Midbrain (tissue), 1 donor: ENCODE data around the gene FANCB.

Experiments used
- DNase-seq: peaks from one replicate; lab custom pipeline; 2025; lab: John Stamatoyannopoulos, UW

Gene FANCB

DNA sequence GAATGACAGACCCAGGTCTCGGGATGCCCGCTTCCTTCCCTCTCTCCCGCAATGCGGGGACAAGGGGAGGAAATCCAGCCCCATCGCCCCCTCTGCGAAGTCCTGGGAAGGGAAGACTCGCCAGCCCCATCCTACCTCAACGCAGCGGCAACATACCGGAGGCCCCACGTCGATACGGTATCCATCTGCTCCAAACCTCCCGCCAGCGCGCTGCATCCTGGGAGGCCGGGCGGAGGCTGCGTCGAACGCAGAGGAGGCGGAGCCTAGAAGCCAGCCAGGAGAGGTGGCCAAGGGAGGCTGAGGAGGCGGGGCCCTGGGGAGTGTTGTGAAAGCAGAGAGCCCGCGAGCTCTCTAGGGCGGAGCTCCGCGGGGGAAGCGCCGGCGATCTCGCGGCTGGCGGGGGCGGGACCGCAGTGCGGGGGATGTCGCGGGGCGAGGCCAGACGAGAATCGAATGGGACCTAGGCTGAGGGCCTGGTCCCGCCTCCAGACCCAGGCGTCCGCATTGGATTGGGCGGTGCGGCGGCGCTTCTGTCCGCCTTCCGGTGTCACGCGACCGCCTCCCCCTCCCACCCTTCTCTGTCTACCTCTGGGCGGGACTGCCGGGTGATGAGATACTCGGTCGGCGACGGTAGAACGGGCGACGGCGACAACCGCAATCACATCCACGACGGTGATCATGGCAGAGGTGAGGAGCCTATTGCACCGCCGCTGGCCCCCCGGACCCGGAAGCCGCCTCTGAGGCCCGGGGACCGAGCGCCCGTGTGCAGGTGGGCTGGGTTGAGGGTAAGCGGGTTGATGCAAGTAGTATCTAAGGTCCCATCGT, at the start of gene FANCB, which contains the start of gene MOSPD2:
Gene FANCB, minus strand, starts transcription at position 219 of the 825 bp plus-strand sequence. CDS start 7,559 bp downstream, outside the sequence.
Gene MOSPD2, plus strand, starts transcription at position 571 of the 825 bp plus-strand sequence. Its CDS starts 108 bp downstream, at position 679.
- DNase-seq = peak; percentile 93

GRCh38 chrX:14922437-14922836, 49.6 kb upstream of the FANCB start:
- no peak for DNase-seq

DNA sequence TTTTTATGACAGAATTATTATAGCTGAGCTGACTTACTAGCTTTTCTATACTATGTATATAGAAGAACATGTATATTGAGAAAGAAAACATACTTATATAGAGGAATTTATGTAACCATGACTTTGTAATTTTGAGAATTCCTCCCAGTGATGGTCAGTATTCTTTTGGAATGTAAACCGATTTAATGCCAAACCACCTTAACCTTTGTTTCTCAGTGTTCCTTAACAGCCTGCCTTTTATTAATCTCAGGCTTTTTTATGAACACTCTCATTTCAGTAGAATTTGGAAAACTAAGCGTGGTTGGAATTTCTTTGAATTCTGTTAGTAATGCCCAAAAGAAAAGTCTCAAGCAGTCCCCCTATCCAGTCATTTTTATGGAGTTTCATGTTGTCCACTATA, 47.3 kb upstream of the FANCB start:
- DNase-seq = no peak

DNA sequence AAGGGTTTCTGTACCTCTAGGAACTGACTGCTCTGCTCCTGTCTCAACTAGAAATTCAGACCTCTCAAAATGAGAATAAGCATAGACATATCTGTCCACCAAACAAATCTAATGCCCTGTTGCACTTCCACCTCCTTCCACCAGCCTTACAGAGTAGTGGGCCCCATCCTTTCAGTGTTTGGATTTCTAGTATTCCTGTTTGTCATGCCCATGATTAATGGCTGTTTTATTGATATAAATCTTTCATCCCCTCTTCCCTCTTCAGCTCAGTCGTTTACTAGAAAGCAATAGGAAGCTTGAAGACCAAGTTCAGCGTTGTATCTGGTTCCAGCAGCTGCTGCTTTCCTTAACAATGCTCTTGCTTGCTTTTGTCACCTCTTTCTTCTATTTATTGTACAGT, 46.5 kb upstream of the FANCB start:
- DNase-seq = no peak

DNA sequence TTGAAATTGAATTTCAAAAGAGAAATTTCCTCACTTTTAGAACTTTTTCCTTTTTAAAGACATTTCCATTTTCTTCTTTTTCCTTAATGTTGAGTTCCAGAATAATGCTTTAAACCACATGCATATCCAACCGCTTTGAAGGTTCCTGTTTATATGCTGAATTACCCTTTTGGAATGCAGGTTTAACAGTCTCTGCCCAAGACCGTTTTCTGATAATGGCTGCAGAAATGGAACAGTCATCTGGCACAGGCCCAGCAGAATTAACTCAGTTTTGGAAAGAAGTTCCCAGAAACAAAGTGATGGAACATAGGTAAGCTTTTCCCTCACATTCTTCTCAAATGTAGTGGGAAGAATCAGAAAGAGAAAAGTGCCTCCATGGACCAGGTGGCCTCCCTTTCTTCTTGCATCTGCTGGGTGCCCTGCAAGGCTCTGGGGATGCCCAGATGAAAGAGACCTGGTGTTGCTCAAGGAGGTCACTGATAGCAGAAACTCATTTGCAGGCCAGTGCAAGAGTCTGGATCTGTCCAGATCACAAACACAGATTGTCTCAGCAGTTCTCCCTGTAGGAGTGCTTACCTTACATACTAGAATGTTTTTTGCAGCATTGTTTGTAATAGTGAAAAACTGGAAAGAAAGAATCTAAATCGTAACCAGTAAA, 43.3 kb upstream of the FANCB start:
- DNase-seq = no peak

GRCh38 chrX:14915596-14915995, 42.7 kb upstream of the FANCB start:
- no peak for DNase-seq

- no peak for DNase-seq
Observed at GRCh38 chrX:14913241-14913640, 40.4 kb upstream of the FANCB start.

DNA sequence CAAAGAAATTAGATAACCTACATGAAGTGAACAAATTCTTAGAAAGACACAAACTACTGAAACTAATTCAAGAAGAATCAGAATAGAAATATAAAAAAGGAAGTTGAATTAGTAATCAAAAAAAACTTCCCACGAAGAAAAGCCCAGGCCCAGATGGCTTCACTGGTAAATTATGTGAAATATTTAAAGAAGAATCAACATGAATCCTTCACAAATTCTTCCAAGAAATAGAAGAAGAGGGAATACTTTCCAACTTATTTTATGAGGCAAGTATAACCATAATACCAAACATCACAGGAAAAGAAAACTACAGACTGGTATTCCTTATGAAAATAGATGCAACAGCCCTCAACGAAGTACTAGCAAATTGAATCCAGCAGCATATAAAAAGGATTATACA, 31.0 kb upstream of the FANCB start:
- no peak for DNase-seq

GRCh38 chrX:14902537-14902936, 29.7 kb upstream of the FANCB start:
- DNase-seq = peak; percentile 18

GRCh38 chrX:14899607-14900006, 26.7 kb upstream of the FANCB start:
- no peak for DNase-seq

GRCh38 chrX:14897042-14897441, 24.2 kb upstream of the FANCB start:
- no peak for DNase-seq

DNA sequence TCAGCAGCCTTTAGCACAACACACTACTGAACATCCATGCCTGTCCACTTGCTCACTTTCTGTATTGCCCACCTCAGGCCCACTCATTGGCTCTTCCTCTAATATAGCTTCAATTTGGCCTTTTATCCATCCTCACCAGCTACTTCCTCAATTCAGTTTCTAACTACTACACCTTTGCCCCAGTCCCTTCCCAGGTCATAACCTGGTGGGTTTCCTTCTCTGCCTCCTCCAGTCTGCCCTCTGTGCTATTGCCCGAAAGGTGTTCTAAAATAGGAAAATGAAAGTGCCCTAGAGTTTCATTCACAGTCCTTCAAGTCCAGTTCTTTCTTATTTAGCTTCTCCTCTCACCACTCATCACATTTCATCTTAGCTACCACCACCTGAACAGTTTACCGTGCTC, 23.4 kb upstream of the FANCB start:
- no peak for DNase-seq

DNA sequence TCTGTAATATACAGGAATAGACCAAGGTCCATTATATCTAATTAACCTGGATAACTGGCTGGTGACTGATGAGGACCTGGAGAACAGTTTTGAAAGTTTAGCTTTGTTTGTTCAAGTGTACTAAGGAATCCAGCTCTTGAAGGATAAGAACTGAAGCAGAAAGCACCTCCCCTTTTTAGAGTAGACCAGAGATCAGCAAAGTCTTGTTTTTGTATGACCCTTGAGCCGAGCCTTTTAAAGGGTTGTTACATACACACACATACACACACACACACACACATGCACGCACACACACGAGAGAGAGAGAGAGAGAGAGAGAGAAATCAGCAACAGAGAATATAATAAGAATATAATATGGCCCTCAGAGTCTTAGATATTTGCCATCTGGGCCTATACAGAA, 13.4 kb upstream of the FANCB start:
- no peak for DNase-seq

DNA sequence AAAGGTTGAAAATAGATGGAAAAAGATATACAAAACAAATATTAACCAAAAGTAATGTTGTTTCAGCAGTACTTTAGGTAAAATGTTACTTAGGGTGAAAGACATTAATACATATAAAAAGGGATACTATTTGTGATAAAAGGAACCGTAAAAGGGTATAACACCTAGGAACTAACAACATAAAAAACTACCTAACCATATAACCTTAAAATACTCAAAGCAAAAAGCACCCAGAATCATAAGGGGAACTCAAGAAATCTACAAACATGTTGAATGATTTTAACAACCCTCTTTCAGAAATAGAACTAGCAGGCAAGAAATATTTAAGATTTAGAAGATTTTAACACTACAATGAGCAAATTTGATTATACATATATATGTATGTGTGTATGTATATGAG, 11.8 kb upstream of the FANCB start:
- no peak for DNase-seq

GRCh38 chrX:14883826-14884225, 11.0 kb upstream of the FANCB start:
- DNase-seq = no peak

- no peak for DNase-seq
Observed at GRCh38 chrX:14875624-14876023, 2.8 kb upstream of the FANCB start.

DNA sequence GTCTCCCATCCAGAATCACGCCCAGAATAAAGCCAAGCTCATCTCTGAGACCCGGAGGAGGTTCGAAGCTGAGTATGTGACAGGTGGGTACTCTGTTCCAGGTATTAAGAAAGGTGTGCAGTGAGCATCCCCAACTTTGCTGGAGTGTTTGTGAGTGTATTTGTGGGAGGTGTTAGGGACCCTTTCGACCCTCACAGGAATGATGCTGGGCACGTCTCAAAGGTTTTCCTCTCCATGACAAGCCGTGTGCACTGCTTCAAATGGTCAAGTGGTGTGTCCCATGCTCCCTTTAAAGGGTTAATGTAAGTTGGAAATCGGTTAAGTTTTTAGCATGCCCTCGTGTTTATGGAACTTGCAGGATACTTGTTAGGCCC, 794 bp upstream of the FANCB start:
- no peak for DNase-seq

GRCh38 chrX:14872355-14872754, 514 bp downstream of the FANCB start:
- no peak for DNase-seq

DNA sequence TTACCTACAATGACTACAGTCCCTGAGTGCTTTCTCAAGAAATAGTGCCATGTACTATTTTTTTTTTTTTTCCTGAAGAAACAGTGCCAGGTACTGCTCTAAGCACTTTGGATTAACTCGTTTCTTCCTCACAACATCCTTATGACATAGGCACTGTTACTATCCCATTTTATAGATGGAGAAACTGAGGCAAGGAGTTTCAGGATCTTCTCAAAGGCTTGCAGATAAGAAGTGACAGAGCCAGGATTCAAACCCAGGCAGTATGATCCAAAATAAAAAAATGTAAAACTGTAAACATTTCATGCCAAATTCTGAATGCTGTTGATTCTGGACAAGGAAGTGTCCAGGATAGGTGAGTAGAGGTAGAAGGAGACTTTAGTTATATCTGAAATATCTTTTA, 1.1 kb downstream of the FANCB start:
- no peak for DNase-seq

DNA sequence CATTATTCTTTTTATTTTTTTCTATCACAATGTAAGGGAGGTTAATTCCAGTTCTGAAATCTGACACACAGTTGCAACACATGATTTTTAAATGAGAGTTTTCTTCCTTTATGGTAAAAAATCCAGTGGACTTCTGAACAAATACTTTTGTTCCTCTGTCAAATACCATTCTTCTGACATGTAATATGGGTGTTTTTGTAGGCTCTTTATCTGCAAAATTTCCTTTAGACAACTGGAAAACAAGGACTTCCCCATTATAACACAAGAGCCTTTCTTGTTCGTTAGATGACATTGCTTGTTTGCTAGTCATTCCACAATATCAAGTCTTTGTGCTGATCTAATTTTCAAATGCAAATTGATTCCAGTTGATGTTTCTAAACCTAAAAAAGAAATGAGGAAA, 7.7 kb downstream of the FANCB start:
- peak; percentile 43 for DNase-seq

DNA sequence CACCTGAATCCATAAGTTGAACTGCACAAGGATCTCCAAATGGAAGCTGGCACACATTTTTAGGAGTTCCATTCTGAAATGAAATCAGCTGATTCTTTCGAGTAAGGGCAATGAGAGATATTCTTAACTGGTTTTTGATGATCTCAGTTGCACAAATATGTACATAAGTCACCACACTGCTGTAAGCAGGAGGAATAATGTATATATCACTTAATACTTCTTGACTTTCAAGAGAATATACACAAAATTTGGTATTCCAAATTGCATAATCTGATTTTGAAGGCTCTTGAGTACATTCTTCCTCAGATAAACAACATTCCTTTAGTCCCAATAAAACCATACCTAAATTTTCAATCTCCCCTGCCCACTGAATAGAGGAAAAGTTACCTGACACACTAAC, 8.2 kb downstream of the FANCB start:
- DNase-seq = no peak

DNA sequence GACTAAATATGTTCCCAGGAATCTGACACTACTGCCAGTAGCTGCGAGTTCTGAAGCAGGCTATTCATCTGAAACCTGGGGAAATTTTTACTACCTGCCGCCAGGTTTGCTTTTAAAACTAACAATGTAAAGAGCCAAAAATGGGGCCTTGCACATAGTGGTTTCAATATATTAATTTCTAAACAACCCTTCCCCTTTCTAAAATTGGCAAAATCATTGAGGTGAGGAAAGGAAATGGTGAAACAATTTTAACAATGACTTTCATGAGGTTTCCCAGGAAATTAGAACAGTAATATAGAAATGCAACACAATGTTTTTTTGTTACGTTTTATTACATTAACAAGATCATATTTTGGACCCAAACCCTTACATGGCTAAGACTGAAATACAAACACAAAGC, 21.3 kb downstream of the FANCB start:
- DNase-seq = no peak

- no peak for DNase-seq
Observed at GRCh38 chrX:14843666-14844065, 29.2 kb downstream of the FANCB start.

DNA sequence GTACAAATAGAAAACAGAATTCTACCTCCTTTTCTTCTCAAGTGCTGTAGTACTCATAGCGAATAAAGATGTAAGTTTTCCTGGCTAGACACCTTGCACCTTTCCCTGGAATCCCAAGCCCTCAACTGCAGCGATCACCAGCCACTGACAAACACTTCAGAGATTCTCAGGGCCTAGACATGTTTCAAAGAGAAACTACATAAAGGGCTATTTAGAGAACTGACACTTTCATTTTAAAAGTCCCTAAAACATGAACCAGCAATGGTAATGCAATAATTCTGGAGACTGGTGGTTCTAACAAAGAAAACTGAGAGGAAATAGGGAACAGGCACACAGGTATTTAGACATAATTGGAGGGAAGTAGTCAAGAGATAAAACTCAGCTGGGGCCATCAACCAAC, 35.7 kb downstream of the FANCB start:
- DNase-seq = no peak
